HCT116 (cell line): ENCODE data around the gene C21orf91. TPM values are rescaled to one million over a fixed set of nuclear protein-coding genes. Genes with fewer than 3 reads are reported as not detected.

Experiments used
- ATAC-seq: fragments of 200-7000 bp; cut with Tn5 transposase; 2 replicates; pipeline ENCODE4 v1.9.1; 2020; ENCODE audit warnings: mild to moderate bottlenecking, moderate library complexity
- BruUV-seq: library from RNA; stranded (reverse); fragments of 400-500 nt; replicated peaks from 2 replicates; lab custom pipeline; 2021; lab: Mats Ljungman, UMichigan
- CTCF ChIA-PET: fragments of 300-600 bp; sonication (Branson Sonifier 250); formaldehyde crosslinking; loops from one replicate; lab custom pipeline; 2021; ENCODE audit warnings: antibody characterized with exemption; lab: Charles Lee
- POLR2A ChIA-PET: fragments of 300-600, 350-600 bp; sonication (Branson Sonifier 250); formaldehyde crosslinking; loops from one replicate; lab custom pipeline; 2021; ENCODE audit warnings: antibody characterized with exemption; lab: Charles Lee
- RAD21 ChIA-PET, 2 experiments: fragments of 300-600 bp; sonication (Branson Sonifier 250); formaldehyde crosslinking; loops; one replicate each; lab custom pipeline; 2023; ENCODE audit warnings: low total read pairs in 2 of 2; ENCODE audit not compliant: uncharacterized antibody in 2 of 2, unreplicated experiment in 2 of 2, low non-redundant PET in 1 of 2; lab: Charles Lee
- DNase-seq: peaks from one replicate; pipeline ENCODE4 v3.0.0-alpha.2; 2010; ENCODE audit warnings: low read depth, low spot score
- H2AFZ ChIP-seq: fragments of 200-600 bp; shearing (Covaris generic), sonication (generic); 2 replicates; pipeline ENCODE4 v1.6.1; 2017; ENCODE audit warnings: low read depth, mixed run types, mixed read lengths, antibody characterized with exemption, low read length; ENCODE audit not compliant: poor library complexity, severe bottlenecking
- H3K27ac ChIP-seq: 2 replicates; pipeline ENCODE4 v1.5.1; 2012; ENCODE audit warnings: low read depth, low read length
- H3K27me3 ChIP-seq: fragments of 200-600 bp; sonication (generic); 2 replicates; pipeline ENCODE4 v1.6.1; 2016; ENCODE audit warnings: mixed run types, low read length, mixed read lengths; ENCODE audit not compliant: insufficient read depth
- H3K36me3 ChIP-seq, 2 experiments: fragments of 200-500 bp in 1 of 2; fragments of 200-600 bp in 1 of 2; sonication (Bioruptor generic) in 1 of 2; sonication (generic) in 1 of 2; 2 replicates each; pipeline versions ENCODE4 v1.5.1 to v1.6.1; 2014 to 2016; ENCODE audit warnings: low read length in 2 of 2, inconsistent platforms in 1 of 2, mixed read lengths in 1 of 2, mixed run types in 1 of 2; ENCODE audit not compliant: insufficient read depth in 2 of 2, control insufficient read depth in 1 of 2
- H3K4me1 ChIP-seq, 2 experiments: fragments of 200-600 bp in 1 of 2; sonication (generic) in 1 of 2; 2 replicates each; pipeline versions ENCODE4 v1.5.1 to v1.6.1; 2012 to 2017; ENCODE audit warnings: low read length in 2 of 2, inconsistent platforms in 1 of 2, mild to moderate bottlenecking in 1 of 2, mixed read lengths in 1 of 2, mixed run types in 1 of 2, moderate library complexity in 1 of 2; ENCODE audit not compliant: insufficient read depth in 2 of 2, control insufficient read depth in 1 of 2
- H3K4me2 ChIP-seq: fragments of 200-600 bp; sonication (generic); 2 replicates; pipeline ENCODE4 v1.6.1; 2017; ENCODE audit warnings: mixed run types, low read length, mixed read lengths
- H3K4me3 ChIP-seq, 2 experiments: fragments of 200-600 bp in 1 of 2; sonication (generic) in 1 of 2; replicated peaks in 1 of 2; 2 replicates each; pipeline ENCODE4 v1.5.1; 2011 to 2016; ENCODE audit warnings: low read length in 2 of 2, control low read depth in 1 of 2, low read depth in 1 of 2, mild to moderate bottlenecking in 1 of 2, mixed read lengths in 1 of 2, mixed run types in 1 of 2
- H3K79me2 ChIP-seq: fragments of 200-600 bp; sonication (generic); 2 replicates; pipeline ENCODE4 v1.6.1; 2017; ENCODE audit warnings: mild to moderate bottlenecking, mixed run types, low read length, moderate library complexity, mixed read lengths; ENCODE audit not compliant: insufficient read depth
- H3K9ac ChIP-seq: fragments of 200-600 bp; sonication (generic); 2 replicates; pipeline ENCODE4 v1.6.1; 2016; ENCODE audit warnings: low read length, mixed read lengths
- H3K9me2 ChIP-seq: fragments of 200-600 bp; sonication (generic), shearing (Covaris generic); 2 replicates; pipeline ENCODE4 v1.6.1; 2017; ENCODE audit warnings: mixed run types, mild to moderate bottlenecking, moderate library complexity; ENCODE audit not compliant: insufficient read depth
- H3K9me3 ChIP-seq, 2 experiments: fragments of 200-500 bp in 1 of 2; fragments of 200-600 bp in 1 of 2; sonication (Bioruptor generic) in 1 of 2; sonication (generic) in 1 of 2; 2 replicates each; pipeline ENCODE4 v1.6.1; 2014 to 2017; ENCODE audit warnings: low read length in 2 of 2, mixed read lengths in 2 of 2, inconsistent platforms in 1 of 2, low read depth in 1 of 2, mild to moderate bottlenecking in 1 of 2, mixed run types in 1 of 2, moderate library complexity in 1 of 2; ENCODE audit not compliant: control insufficient read depth in 1 of 2, insufficient read depth in 1 of 2
- H4K20me1 ChIP-seq: fragments of 200-600 bp; sonication (generic), shearing (Covaris generic); 2 replicates; pipeline ENCODE4 v1.6.1; 2017; ENCODE audit warnings: mixed run types, mild to moderate bottlenecking, moderate library complexity; ENCODE audit not compliant: insufficient read depth
- CBX3 ChIP-seq: IDR thresholded peaks from 2 replicates; pipeline ENCODE4 v1.6.1; 2012; ENCODE audit warnings: low read depth
- EGR1 ChIP-seq: IDR thresholded peaks from 2 replicates; pipeline ENCODE4 v1.6.1; 2012; ENCODE audit warnings: low read depth
- EZH2 ChIP-seq: fragments of 200-600 bp; sonication (generic); IDR thresholded peaks from 2 replicates; pipeline ENCODE4 v1.6.1; 2017; ENCODE audit warnings: antibody characterized with exemption, mixed run types
- EZH2phosphoT487 ChIP-seq: fragments of 200-600 bp; IDR thresholded peaks from 2 replicates; pipeline ENCODE4 v1.6.1; 2018; ENCODE audit warnings: antibody characterized with exemption, borderline replicate concordance
- FOSL1 ChIP-seq: IDR thresholded peaks from 2 replicates; pipeline ENCODE4 v1.6.1; 2012; ENCODE audit warnings: low read depth
- JUND ChIP-seq: IDR thresholded peaks from 2 replicates; pipeline ENCODE4 v1.6.1; 2012
- POLR2AphosphoS5 ChIP-seq: IDR thresholded peaks from 2 replicates; pipeline ENCODE4 v1.6.1; 2011; ENCODE audit warnings: mild to moderate bottlenecking, low read depth, low read length, moderate library complexity
- SP1 ChIP-seq: IDR thresholded peaks from 2 replicates; pipeline ENCODE4 v1.6.1; 2012; ENCODE audit warnings: low read depth
- SRF ChIP-seq: IDR thresholded peaks from 2 replicates; pipeline ENCODE4 v1.6.1; 2012; ENCODE audit warnings: low read depth
- YY1 ChIP-seq: IDR thresholded peaks from 2 replicates; pipeline ENCODE4 v1.6.1; 2011; ENCODE audit warnings: low read length, low read depth, moderate library complexity, mild to moderate bottlenecking; ENCODE audit not compliant: insufficient replicate concordance; ENCODE audit errors: extremely low read depth
- ZFX ChIP-seq: fragments of 450-650 bp; IDR thresholded peaks from 2 replicates; pipeline ENCODE4 v1.6.1; 2017
- ZNF274 ChIP-seq: fragments of 200-500 bp; sonication (Bioruptor generic); IDR thresholded peaks from 2 replicates; pipeline ENCODE4 v1.6.1; 2014; ENCODE audit warnings: mild to moderate bottlenecking, low read depth, low read length, inconsistent platforms
- intact Hi-C: fragments of 100-400 bp; cut with micrococcal nuclease; formaldehyde crosslinking; loops from 2 replicates; pipeline ENCODE4 v1.10.0; 2022
- total RNA-seq: library from RNA; stranded (reverse); gene quantifications from one replicate; pipeline ENCODE4 v1.2.1, GENCODE V29; 2021; ENCODE audit not compliant: unreplicated experiment
- TF ChIP-seq, protein P1 (sequence below): IDR thresholded peaks from 2 replicates; pipeline ENCODE4 v1.6.1; 2011; ENCODE audit warnings: mild to moderate bottlenecking, low read length, moderate library complexity; ENCODE audit not compliant: insufficient replicate concordance; ENCODE audit errors: extremely low read depth

The C21orf91 gene
- total RNA-seq, 1 experiment from 2014 or later, result 17.7 TPM

DNA sequence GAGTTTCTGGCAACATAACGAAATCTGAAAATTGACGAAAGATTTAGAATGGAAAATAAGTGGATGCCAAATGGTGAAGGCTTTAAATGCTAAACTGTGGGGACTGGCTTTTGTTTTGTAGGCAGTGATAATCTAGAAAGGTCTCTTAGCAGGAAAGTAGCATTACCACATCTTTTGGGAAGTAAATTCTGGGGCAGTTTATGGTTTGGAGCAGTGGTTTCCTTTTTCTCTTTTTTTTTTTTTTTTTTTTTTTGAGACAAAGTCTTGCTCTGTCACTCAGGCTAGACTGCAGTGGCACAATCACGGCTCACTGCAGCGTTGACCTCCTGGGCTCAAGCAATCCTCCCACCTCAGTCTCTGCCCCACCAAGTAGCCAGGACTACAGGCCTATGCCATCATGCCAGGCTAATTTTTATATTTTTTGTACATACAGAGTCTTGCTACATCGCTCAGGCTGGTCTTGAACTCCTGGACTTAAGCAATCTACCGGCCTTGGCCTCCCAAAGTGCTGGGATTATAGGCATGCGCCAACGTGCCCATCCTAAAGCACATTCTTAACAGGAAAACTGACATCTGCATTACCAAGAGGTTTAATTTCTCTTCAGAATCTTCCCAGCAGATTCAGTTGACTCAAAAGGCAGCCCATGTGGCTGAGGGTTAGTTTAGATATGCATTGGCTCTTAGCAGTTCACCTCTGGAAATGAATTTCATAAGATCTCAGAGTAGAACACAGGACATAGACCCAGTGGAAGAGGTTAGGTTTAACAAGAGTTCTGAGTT, 32.9 kb downstream of the C21orf91 start:
- H4K20me1 ChIP-seq, result no peaks in the 10 kb centered on the region
- no peak overlapping the region for H3K4me2 ChIP-seq
- H3K27me3 ChIP-seq, result no peaks in the 10 kb centered on the region
- CTCF ChIA-PET, result no interaction called here
- no peak overlapping the region for H3K27ac ChIP-seq
- no peaks in the 10 kb centered on the region for H3K9me2 ChIP-seq
- no peaks in the 10 kb centered on the region for H3K4me1 ChIP-seq
- RAD21 ChIA-PET, result no interaction called here
- H2AFZ ChIP-seq, result no peak overlapping the region
- DNase-seq, result no peak
- TF ChIP-seq EZH2 (no peak), SP1 (no peak), SRF (no peak), EGR1 (no peak), ZFX (no peak), POLR2AphosphoS5 (no peak), JUND (no peak), FOSL1 (no peak), ZNF274 (no peak), EZH2phosphoT487 (no peak), YY1 (no peak), CBX3 (no peak)
- TF ChIP-seq, protein P1, sequence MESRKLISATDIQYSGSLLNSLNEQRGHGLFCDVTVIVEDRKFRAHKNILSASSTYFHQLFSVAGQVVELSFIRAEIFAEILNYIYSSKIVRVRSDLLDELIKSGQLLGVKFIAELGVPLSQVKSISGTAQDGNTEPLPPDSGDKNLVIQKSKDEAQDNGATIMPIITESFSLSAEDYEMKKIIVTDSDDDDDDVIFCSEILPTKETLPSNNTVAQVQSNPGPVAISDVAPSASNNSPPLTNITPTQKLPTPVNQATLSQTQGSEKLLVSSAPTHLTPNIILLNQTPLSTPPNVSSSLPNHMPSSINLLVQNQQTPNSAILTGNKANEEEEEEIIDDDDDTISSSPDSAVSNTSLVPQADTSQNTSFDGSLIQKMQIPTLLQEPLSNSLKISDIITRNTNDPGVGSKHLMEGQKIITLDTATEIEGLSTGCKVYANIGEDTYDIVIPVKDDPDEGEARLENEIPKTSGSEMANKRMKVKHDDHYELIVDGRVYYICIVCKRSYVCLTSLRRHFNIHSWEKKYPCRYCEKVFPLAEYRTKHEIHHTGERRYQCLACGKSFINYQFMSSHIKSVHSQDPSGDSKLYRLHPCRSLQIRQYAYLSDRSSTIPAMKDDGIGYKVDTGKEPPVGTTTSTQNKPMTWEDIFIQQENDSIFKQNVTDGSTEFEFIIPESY, result no peak
- no peaks in the 10 kb centered on the region for H3K9me3 ChIP-seq
- POLR2A ChIA-PET, result no interaction called here
- H3K36me3 ChIP-seq, result peaks cover 0 to 2% of the 10 kb centered on the region in 2 experiments; a peak in 1 of 4 replicates
- no peak overlapping the region for H3K9ac ChIP-seq
- H3K79me2 ChIP-seq, result no peaks in the 10 kb centered on the region
- intact Hi-C loops, result no loop called here
- H3K4me3 ChIP-seq, result no peak overlapping the region
- ATAC-seq, result no peak
- BruUV-seq, result no TSS peak
